HUES6 (cell line): ENCODE results near the gene AURKAIP1.

ENCODE experiments used
- H3K27ac ChIP-seq: 2 replicates; pipeline ENCODE4 v1.7.0; 2013; ENCODE audit warnings: low read depth, mild to moderate bottlenecking, low read length, inconsistent platforms
- H3K27me3 ChIP-seq: 2 replicates; pipeline ENCODE4 v1.6.1; 2013; ENCODE audit warnings: low read length; ENCODE audit not compliant: control insufficient read depth, insufficient read depth
- H3K36me3 ChIP-seq: 2 replicates; pipeline ENCODE4 v1.6.1; 2013; ENCODE audit warnings: low read length; ENCODE audit not compliant: control insufficient read depth, insufficient read depth
- H3K4me1 ChIP-seq: 2 replicates; pipeline ENCODE4 v1.6.1; 2013; ENCODE audit warnings: low read length; ENCODE audit not compliant: control insufficient read depth, insufficient read depth
- H3K4me3 ChIP-seq: 2 replicates; pipeline ENCODE4 v1.5.1; 2013; ENCODE audit warnings: low read depth, low read length
- H3K9ac ChIP-seq: one replicate; pipeline ENCODE4 v1.6.1; 2013; ENCODE audit warnings: mild to moderate bottlenecking, low read length
- H3K9me3 ChIP-seq: 2 replicates; pipeline ENCODE4 v1.6.1; 2013; ENCODE audit warnings: low read depth, low read length; ENCODE audit not compliant: control insufficient read depth, insufficient read depth

Gene AURKAIP1

GRCh38 chr1:1374929-1375662 lies at the start of gene AURKAIP1:
TSS of gene AURKAIP1 (minus strand) at chr1:1375207. CDS start at chr1:1374756, 451 bp downstream.
- peaks cover 9% of the 10 kb centered on the region; the same call in 1 of the 2 replicates for H3K4me1 ChIP-seq
- peak within 1 kb of the TSS; percentile 85 for H3K27ac ChIP-seq

GRCh38 chr1:1424707-1425106 lies 49.7 kb upstream of the AURKAIP1 start:
- H3K4me1 ChIP-seq: peaks cover 38% of the 10 kb centered on the region
- H3K27ac ChIP-seq: no peak overlapping the region
- H3K9me3 ChIP-seq: no peaks in the 10 kb centered on the region
- no peaks in the 10 kb centered on the region for H3K36me3 ChIP-seq
- H3K27me3 ChIP-seq: no peaks in the 10 kb centered on the region
- H3K4me3 ChIP-seq: no peak overlapping the region
- H3K9ac ChIP-seq: no peak overlapping the region

More at GRCh38 chr1:1374929-1375662, at the start of gene AURKAIP1:
- H3K4me3 ChIP-seq: peak within 1 kb of the TSS; percentile 85
- no peaks in the 10 kb centered on the region for H3K27me3 ChIP-seq
- no peaks in the 10 kb centered on the region for H3K9me3 ChIP-seq
- H3K9ac ChIP-seq: peak within 1 kb of the TSS; percentile 88
- peaks cover 18% of the 10 kb centered on the region for H3K36me3 ChIP-seq

- Histone ChIP-seq H3K27ac (no peak overlapping the region), H3K36me3 (no peaks in the 10 kb centered on the region), H3K9ac (no peak overlapping the region), H3K27me3 (no peaks in the 10 kb centered on the region), H3K4me3 (no peak overlapping the region), H3K4me1 (peaks cover 38% of the 10 kb centered on the region), H3K9me3 (no peaks in the 10 kb centered on the region)
These were observed 48.2 kb upstream of the AURKAIP1 start for GRCh38 chr1:1423245-1423597.

- peak overlapping the region; percentile 27; the same call in 1 of the 2 replicates for H3K27ac ChIP-seq
- H3K36me3 ChIP-seq: no peaks in the 10 kb centered on the region
- peaks cover 38% of the 10 kb centered on the region for H3K4me1 ChIP-seq
- peak overlapping the region; percentile 13 for H3K9ac ChIP-seq
- H3K4me3 ChIP-seq: no peak overlapping the region
- no peaks in the 10 kb centered on the region for H3K9me3 ChIP-seq
- no peaks in the 10 kb centered on the region for H3K27me3 ChIP-seq
These were observed 47.6 kb upstream of the AURKAIP1 start for GRCh38 chr1:1422465-1423244.

GRCh38 chr1:1421907-1422464 lies 47.0 kb upstream of the AURKAIP1 start:
- no peaks in the 10 kb centered on the region for H3K36me3 ChIP-seq
- peak overlapping the region; percentile 13 for H3K9ac ChIP-seq
- H3K9me3 ChIP-seq: no peaks in the 10 kb centered on the region
- peak overlapping the region; percentile 27; the same call in 1 of the 2 replicates for H3K27ac ChIP-seq
- peaks cover 38% of the 10 kb centered on the region for H3K4me1 ChIP-seq
- H3K4me3 ChIP-seq: no peak overlapping the region
- H3K27me3 ChIP-seq: no peaks in the 10 kb centered on the region

GRCh38 chr1:1421147-1421906 lies 46.3 kb upstream of the AURKAIP1 start, which contains the start of gene ANKRD65:
TSS of gene ANKRD65 (minus strand) at chr1:1421276. CDS start at chr1:1421005, 271 bp downstream.
- H3K27ac ChIP-seq: peak within 1 kb of the TSS; percentile 79; the same call in 1 of the 2 replicates
- H3K36me3 ChIP-seq: no peaks in the 10 kb centered on the region
- H3K9me3 ChIP-seq: no peaks in the 10 kb centered on the region
- peaks cover 34% of the 10 kb centered on the region for H3K4me1 ChIP-seq
- H3K4me3 ChIP-seq: no peak within 1 kb of the TSS
- no peaks in the 10 kb centered on the region for H3K27me3 ChIP-seq
- H3K9ac ChIP-seq: no peak within 1 kb of the TSS

GRCh38 chr1:1420654-1421141 lies 45.7 kb upstream of the AURKAIP1 start:
- no peak overlapping the region for H3K9ac ChIP-seq
- H3K36me3 ChIP-seq: no peaks in the 10 kb centered on the region
- H3K9me3 ChIP-seq: no peaks in the 10 kb centered on the region
- peaks cover 30% of the 10 kb centered on the region for H3K4me1 ChIP-seq
- H3K27me3 ChIP-seq: no peaks in the 10 kb centered on the region
- H3K4me3 ChIP-seq: no peak overlapping the region
- H3K27ac ChIP-seq: 0 out of 2 replicates have a peak overlapping the region, but pooled peaks have one; percentile 79

GRCh38 chr1:1419813-1420653 lies 45.0 kb upstream of the AURKAIP1 start:
- Histone ChIP-seq H3K27ac (no peak overlapping the region), H3K36me3 (no peaks in the 10 kb centered on the region)

GRCh38 chr1:1419363-1419812 lies 44.4 kb upstream of the AURKAIP1 start:
- no peak overlapping the region for H3K4me3 ChIP-seq
- H3K27ac ChIP-seq: no peak overlapping the region
- H3K27me3 ChIP-seq: no peaks in the 10 kb centered on the region
- no peaks in the 10 kb centered on the region for H3K9me3 ChIP-seq
- H3K4me1 ChIP-seq: peaks cover 27% of the 10 kb centered on the region
- peak overlapping the region; percentile 17 for H3K9ac ChIP-seq
- no peaks in the 10 kb centered on the region for H3K36me3 ChIP-seq

More at GRCh38 chr1:1419813-1420653, 45.0 kb upstream of the AURKAIP1 start:
- no peaks in the 10 kb centered on the region for H3K27me3 ChIP-seq
- H3K4me3 ChIP-seq: peak overlapping the region; percentile 27; the same call in 1 of the 2 replicates
- H3K9ac ChIP-seq: peak overlapping the region; percentile 17
- H3K4me1 ChIP-seq: peaks cover 27% of the 10 kb centered on the region
- H3K9me3 ChIP-seq: no peaks in the 10 kb centered on the region
